ENCODE results near the gene NANOS2. TPM values are rescaled to one million over a fixed set of nuclear protein-coding genes. Genes with fewer than 3 reads are reported as not detected.
A peak's percentile ranks its signal among the peaks of the same experiment; 100 is the strongest.

The NANOS2 gene
- total and polyA plus RNA-seq, 2 of the 13 experiments (the other 11 are each of a cell fraction or from before 2014, with no cell fraction given) = not detected

DNA sequence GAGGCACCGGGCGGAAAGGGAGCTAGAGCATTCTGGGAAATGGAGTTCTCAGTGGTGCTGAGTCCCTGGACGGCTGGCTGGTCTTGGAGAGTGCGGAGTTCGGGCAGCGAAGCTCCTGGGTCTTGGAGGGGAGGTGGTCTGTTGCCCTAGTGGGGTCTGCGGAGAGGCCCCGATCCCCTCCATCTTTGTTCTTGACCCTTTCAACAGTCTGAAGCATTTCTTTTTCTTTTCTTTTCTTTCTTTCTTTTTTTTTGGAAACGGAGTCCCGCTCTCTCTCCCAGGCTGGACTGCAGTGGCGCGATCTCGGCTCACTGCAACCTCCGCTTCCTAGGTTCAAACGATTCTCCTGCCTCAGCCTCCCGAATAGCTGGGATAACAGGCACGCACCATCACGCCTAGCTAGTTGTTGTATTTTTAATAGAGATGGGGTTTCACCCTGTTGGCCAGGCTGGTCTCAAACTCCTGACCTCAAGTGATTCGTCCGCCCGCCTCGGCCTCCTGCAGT, 51.2 kb downstream of the NANOS2 start (continued):
- TF ChIP-seq, protein P1, sequence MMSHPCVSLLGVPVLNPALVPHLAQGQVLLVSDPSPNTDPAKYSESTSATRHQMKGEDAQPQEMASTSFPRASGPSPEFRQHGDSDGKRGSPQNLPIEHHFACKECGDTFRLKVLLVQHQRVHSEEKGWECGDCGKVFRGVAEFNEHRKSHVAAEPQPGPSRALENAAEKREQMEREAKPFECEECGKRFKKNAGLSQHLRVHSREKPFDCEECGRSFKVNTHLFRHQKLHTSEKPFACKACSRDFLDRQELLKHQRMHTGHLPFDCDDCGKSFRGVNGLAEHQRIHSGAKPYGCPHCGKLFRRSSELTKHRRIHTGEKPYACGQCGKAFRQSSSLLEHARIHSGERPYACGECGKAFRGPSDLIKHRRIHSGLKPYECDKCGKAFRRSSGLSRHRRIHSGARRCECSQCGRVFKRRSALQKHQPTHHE (CRISPR knock-in tag; IDR thresholded peaks at IDR 0.05; ENCODE audit: borderline replicate concordance) = no peak
- TF ChIP-seq, protein P2, sequence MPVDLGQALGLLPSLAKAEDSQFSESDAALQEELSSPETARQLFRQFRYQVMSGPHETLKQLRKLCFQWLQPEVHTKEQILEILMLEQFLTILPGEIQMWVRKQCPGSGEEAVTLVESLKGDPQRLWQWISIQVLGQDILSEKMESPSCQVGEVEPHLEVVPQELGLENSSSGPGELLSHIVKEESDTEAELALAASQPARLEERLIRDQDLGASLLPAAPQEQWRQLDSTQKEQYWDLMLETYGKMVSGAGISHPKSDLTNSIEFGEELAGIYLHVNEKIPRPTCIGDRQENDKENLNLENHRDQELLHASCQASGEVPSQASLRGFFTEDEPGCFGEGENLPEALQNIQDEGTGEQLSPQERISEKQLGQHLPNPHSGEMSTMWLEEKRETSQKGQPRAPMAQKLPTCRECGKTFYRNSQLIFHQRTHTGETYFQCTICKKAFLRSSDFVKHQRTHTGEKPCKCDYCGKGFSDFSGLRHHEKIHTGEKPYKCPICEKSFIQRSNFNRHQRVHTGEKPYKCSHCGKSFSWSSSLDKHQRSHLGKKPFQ (CRISPR knock-in tag; IDR thresholded peaks at IDR 0.05; ENCODE audit: insufficient replicate concordance) = no peak
- TF ChIP-seq ZNF772 (CRISPR knock-in tag; IDR thresholded peaks at IDR 0.05) = peak; percentile 15; the same call in 1 of the 2 replicates
- TF ChIP-seq, protein P3, sequence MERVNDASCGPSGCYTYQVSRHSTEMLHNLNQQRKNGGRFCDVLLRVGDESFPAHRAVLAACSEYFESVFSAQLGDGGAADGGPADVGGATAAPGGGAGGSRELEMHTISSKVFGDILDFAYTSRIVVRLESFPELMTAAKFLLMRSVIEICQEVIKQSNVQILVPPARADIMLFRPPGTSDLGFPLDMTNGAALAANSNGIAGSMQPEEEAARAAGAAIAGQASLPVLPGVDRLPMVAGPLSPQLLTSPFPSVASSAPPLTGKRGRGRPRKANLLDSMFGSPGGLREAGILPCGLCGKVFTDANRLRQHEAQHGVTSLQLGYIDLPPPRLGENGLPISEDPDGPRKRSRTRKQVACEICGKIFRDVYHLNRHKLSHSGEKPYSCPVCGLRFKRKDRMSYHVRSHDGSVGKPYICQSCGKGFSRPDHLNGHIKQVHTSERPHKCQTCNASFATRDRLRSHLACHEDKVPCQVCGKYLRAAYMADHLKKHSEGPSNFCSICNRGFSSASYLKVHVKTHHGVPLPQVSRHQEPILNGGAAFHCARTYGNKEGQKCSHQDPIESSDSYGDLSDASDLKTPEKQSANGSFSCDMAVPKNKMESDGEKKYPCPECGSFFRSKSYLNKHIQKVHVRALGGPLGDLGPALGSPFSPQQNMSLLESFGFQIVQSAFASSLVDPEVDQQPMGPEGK (CRISPR knock-in tag; IDR thresholded peaks at IDR 0.05) = no peak
- TF ChIP-seq ZNF460 (CRISPR knock-in tag; IDR thresholded peaks at IDR 0.05; ENCODE audit: borderline replicate concordance) = no peak
- TF ChIP-seq, protein P4, sequence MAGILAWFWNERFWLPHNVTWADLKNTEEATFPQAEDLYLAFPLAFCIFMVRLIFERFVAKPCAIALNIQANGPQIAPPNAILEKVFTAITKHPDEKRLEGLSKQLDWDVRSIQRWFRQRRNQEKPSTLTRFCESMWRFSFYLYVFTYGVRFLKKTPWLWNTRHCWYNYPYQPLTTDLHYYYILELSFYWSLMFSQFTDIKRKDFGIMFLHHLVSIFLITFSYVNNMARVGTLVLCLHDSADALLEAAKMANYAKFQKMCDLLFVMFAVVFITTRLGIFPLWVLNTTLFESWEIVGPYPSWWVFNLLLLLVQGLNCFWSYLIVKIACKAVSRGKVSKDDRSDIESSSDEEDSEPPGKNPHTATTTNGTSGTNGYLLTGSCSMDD (CRISPR knock-in tag; IDR thresholded peaks at IDR 0.05) = no peak
- TF ChIP-seq HNRNPLL (IDR thresholded peaks at IDR 0.05; ENCODE audit: low read depth, low read length, poor library complexity, severe bottlenecking) = peak; percentile 32
- no peak for TF ChIP-seq TMF1 (CRISPR knock-in tag; IDR thresholded peaks at IDR 0.05; ENCODE audit: low read depth)
- TF ChIP-seq NAIF1 (CRISPR knock-in tag; IDR thresholded peaks at IDR 0.05; ENCODE audit: borderline replicate concordance) = no peak
- TF ChIP-seq TBX3 (IDR thresholded peaks at IDR 0.05; ENCODE audit: borderline replicate concordance) = no peak
- no peak for TF ChIP-seq HNF4A (CRISPR knock-in tag; IDR thresholded peaks at IDR 0.05)
- TF ChIP-seq, protein P5, sequence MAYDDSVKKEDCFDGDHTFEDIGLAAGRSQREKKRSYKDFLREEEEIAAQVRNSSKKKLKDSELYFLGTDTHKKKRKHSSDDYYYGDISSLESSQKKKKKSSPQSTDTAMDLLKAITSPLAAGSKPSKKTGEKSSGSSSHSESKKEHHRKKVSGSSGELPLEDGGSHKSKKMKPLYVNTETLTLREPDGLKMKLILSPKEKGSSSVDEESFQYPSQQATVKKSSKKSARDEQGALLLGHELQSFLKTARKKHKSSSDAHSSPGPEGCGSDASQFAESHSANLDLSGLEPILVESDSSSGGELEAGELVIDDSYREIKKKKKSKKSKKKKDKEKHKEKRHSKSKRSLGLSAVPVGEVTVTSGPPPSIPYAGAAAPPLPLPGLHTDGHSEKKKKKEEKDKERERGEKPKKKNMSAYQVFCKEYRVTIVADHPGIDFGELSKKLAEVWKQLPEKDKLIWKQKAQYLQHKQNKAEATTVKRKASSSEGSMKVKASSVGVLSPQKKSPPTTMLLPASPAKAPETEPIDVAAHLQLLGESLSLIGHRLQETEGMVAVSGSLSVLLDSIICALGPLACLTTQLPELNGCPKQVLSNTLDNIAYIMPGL (CRISPR knock-in tag; IDR thresholded peaks at IDR 0.05; ENCODE audit: borderline replicate concordance in 1 of 2, low read depth in 1 of 2) = peak in 1 of 2 experiments; percentile 3; a peak in 1 of 4 replicates
- no peak for TF ChIP-seq NR2F2 (IDR thresholded peaks at IDR 0.05; ENCODE audit: borderline replicate concordance, low read depth)
- 0 out of 2 replicates have a peak, but pooled peaks have one; percentile 37 for TF ChIP-seq CBX5 (CRISPR knock-in tag; IDR thresholded peaks at IDR 0.05; ENCODE audit: borderline replicate concordance)
- TF ChIP-seq, protein P6, sequence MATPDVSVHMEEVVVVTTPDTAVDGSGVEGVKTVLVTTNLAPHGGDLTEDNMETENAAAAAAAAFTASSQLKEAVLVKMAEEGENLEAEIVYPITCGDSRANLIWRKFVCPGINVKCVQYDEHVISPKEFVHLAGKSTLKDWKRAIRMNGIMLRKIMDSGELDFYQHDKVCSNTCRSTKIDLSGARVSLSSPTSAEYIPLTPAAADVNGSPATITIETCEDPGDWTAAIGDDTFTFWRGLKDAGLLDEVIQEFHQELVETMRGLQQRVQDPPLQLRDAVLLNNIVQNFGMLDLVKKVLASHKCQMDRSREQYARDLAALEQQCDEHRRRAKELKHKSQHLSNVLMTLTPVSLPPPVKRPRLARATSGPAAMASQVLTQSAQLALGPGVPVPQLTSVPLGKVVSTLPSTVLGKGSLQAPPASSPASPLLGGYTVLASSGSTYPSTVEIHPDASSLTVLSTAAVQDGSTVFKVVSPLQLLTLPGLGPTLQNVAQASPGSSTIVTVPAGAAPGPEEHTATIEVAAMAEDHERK (CRISPR knock-in tag; IDR thresholded peaks at IDR 0.05; ENCODE audit: low read depth) = no peak
- no peak; the same call in 1 of the 2 replicates for TF ChIP-seq HOXA5 (CRISPR knock-in tag; IDR thresholded peaks at IDR 0.05)
- no peak for TF ChIP-seq ZEB1 (IDR thresholded peaks at IDR 0.05; ENCODE audit: insufficient replicate concordance, low read depth)
- TF ChIP-seq MXD4 (CRISPR knock-in tag; IDR thresholded peaks at IDR 0.05) = no peak

Measured in HepG2 (cell line).